HEK293 (cell line): Measurements from ENCODE around the gene FCN1.

Experiments used
- YY1 ChIP-seq: fragments of 450-650 bp; formaldehyde crosslinking; IDR thresholded peaks from 2 replicates; pipeline ENCODE4 v1.5.1; 2018; ENCODE audit warnings: missing biosample characterization, missing genetic modification characterization
- ZBTB49 ChIP-seq: fragments of 450-650 bp; formaldehyde crosslinking; IDR thresholded peaks from 2 replicates; pipeline ENCODE4 v1.5.1; 2016; ENCODE audit warnings: missing biosample characterization, missing genetic modification characterization, low read depth
- ZNF707 ChIP-seq: fragments of 450-650 bp; formaldehyde crosslinking; IDR thresholded peaks from 2 replicates; pipeline ENCODE4 v1.5.1; 2016; ENCODE audit warnings: missing biosample characterization, missing genetic modification characterization

DNA sequence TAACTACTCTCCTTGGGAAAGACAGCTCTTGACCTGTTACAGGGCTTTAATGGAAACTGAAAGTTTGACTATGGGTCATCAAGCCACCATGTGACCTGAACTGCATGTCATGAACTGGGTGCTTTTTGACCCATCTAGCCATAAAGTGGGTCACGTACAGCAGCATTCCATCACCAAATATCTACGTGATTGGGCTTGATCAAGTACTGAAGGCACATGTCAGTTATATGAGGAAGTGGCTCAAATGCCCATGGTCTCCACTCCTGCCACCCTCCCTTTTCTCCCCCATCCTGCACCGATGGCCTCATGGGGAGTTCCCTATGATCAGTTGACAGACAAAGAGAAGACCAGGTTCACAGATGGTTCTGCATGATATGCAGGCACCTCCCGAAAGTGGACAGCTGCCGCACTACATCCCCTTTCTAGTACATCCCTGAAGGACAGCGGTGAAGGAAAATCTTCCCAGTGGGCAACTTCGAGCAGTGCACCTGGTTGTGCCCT, 7.3 kb upstream of the FCN1 start:
- no peak for TF ChIP-seq ZNF707 (tag by site-specific recombination)
- no peak for TF ChIP-seq ZBTB49 (tag by site-specific recombination)
- no peak for TF ChIP-seq YY1
